ENCODE results near the gene PI4KA. TPM values are rescaled to one million over a fixed set of nuclear protein-coding genes. Genes with fewer than 3 reads are reported as not detected.

The PI4KA gene
- total and polyA plus RNA-seq, 2 of the 13 experiments (the other 11 are each of a cell fraction or from before 2014, with no cell fraction given), result 27.4 to 56.4 TPM

DNA sequence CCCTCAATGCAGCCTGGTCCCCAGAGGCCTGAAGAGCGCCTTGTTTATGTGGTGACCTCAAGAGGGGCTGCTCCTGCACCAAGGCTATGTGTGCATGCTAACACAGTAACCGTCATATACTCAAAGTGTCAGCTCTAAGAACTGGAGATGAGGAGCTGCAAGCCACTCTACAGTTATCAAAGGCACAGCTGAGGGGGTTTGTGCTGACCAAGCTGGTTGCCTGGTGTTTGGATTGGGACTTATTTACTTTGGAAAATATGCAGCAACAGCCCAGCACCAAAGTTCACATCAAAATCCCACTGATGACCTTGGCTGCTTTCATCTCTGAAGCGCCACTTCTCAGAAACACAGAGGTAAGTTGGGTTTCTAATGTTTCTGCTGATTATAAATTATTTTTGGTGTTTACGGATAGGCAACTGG lies 84.8 kb downstream of the PI4KA start, which contains the start of gene SERPIND1 (continued):
- TF ChIP-seq YEATS2 (CRISPR knock-in tag; IDR thresholded peaks at IDR 0.05; ENCODE audit: borderline replicate concordance), result peak; percentile 24; the same call in 1 of the 2 replicates
- peak; percentile 83 for TF ChIP-seq HDAC1 (CRISPR knock-in tag; IDR thresholded peaks at IDR 0.05)
- TF ChIP-seq, protein P1, sequence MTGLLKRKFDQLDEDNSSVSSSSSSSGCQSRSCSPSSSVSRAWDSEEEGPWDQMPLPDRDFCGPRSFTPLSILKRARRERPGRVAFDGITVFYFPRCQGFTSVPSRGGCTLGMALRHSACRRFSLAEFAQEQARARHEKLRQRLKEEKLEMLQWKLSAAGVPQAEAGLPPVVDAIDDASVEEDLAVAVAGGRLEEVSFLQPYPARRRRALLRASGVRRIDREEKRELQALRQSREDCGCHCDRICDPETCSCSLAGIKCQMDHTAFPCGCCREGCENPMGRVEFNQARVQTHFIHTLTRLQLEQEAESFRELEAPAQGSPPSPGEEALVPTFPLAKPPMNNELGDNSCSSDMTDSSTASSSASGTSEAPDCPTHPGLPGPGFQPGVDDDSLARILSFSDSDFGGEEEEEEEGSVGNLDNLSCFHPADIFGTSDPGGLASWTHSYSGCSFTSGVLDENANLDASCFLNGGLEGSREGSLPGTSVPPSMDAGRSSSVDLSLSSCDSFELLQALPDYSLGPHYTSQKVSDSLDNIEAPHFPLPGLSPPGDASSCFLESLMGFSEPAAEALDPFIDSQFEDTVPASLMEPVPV (CRISPR knock-in tag; IDR thresholded peaks at IDR 0.05), result peak; percentile 77; the same call in 1 of the 2 replicates
- no peak; the same call in 1 of the 2 replicates for TF ChIP-seq CBX5 (CRISPR knock-in tag; IDR thresholded peaks at IDR 0.05; ENCODE audit: borderline replicate concordance)
- 0 out of 2 replicates have a peak, but pooled peaks have one; percentile 33 for TF ChIP-seq ZNF232 (CRISPR knock-in tag; IDR thresholded peaks at IDR 0.05; ENCODE audit: borderline replicate concordance)
- no peak for TF ChIP-seq SETDB1 (CRISPR knock-in tag; IDR thresholded peaks at IDR 0.05; ENCODE audit: borderline replicate concordance)
- peak; percentile 93 for TF ChIP-seq ZNF12 (CRISPR knock-in tag; IDR thresholded peaks at IDR 0.05)
- no peak for TF ChIP-seq EZH2 (conservative IDR thresholded peaks at IDR 0.05; ENCODE audit: low read depth, low read length)
- 0 out of 2 replicates have a peak, but pooled peaks have one; percentile 20 for TF ChIP-seq PHF8 (CRISPR knock-in tag; IDR thresholded peaks at IDR 0.05)
- TF ChIP-seq TCF7 (IDR thresholded peaks at IDR 0.05; ENCODE audit: low read depth), result peak; percentile 84
- TF ChIP-seq GLI4 (CRISPR knock-in tag; IDR thresholded peaks at IDR 0.05; ENCODE audit: borderline replicate concordance), result no peak
- TF ChIP-seq HIVEP1 (CRISPR knock-in tag; IDR thresholded peaks at IDR 0.05), result 0 out of 2 replicates have a peak, but pooled peaks have one; percentile 56
- TF ChIP-seq GTF2F1 (IDR thresholded peaks at IDR 0.05; ENCODE audit: low read length), result no peak
- TF ChIP-seq, protein P2, sequence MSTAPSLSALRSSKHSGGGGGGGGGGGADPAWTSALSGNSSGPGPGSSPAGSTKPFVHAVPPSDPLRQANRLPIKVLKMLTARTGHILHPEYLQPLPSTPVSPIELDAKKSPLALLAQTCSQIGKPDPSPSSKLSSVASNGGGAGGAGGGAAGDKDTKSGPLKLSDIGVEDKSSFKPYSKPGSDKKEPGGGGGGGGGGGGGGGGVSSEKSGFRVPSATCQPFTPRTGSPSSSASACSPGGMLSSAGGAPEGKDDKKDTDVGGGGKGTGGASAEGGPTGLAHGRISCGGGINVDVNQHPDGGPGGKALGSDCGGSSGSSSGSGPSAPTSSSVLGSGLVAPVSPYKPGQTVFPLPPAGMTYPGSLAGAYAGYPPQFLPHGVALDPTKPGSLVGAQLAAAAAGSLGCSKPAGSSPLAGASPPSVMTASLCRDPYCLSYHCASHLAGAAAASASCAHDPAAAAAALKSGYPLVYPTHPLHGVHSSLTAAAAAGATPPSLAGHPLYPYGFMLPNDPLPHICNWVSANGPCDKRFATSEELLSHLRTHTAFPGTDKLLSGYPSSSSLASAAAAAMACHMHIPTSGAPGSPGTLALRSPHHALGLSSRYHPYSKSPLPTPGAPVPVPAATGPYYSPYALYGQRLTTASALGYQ (CRISPR knock-in tag; IDR thresholded peaks at IDR 0.05), result peak; percentile 87
- TF ChIP-seq, protein P3, sequence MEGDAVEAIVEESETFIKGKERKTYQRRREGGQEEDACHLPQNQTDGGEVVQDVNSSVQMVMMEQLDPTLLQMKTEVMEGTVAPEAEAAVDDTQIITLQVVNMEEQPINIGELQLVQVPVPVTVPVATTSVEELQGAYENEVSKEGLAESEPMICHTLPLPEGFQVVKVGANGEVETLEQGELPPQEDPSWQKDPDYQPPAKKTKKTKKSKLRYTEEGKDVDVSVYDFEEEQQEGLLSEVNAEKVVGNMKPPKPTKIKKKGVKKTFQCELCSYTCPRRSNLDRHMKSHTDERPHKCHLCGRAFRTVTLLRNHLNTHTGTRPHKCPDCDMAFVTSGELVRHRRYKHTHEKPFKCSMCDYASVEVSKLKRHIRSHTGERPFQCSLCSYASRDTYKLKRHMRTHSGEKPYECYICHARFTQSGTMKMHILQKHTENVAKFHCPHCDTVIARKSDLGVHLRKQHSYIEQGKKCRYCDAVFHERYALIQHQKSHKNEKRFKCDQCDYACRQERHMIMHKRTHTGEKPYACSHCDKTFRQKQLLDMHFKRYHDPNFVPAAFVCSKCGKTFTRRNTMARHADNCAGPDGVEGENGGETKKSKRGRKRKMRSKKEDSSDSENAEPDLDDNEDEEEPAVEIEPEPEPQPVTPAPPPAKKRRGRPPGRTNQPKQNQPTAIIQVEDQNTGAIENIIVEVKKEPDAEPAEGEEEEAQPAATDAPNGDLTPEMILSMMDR (CRISPR knock-in tag; IDR thresholded peaks at IDR 0.05), result no peak; the same call in 1 of the 2 replicates
- TF ChIP-seq ZNF773 (CRISPR knock-in tag; IDR thresholded peaks at IDR 0.05; ENCODE audit: borderline replicate concordance), result no peak
- no peak for TF ChIP-seq RELA (CRISPR knock-in tag; IDR thresholded peaks at IDR 0.05)
- TF ChIP-seq ATF7 (IDR thresholded peaks at IDR 0.05), result no peak
- no peak for TF ChIP-seq ATF7 (CRISPR knock-in tag; IDR thresholded peaks at IDR 0.05)
- TF ChIP-seq SP140L (CRISPR knock-in tag; IDR thresholded peaks at IDR 0.05; ENCODE audit: borderline replicate concordance), result 0 out of 2 replicates have a peak, but pooled peaks have one; percentile 70
- no peak for TF ChIP-seq ZNF615 (CRISPR knock-in tag; IDR thresholded peaks at IDR 0.05; ENCODE audit: borderline replicate concordance)
- no peak for TF ChIP-seq ZNF234 (CRISPR knock-in tag; conservative IDR thresholded peaks at IDR 0.05)
- TF ChIP-seq MLLT10 (CRISPR knock-in tag; IDR thresholded peaks at IDR 0.05), result no peak
- 0 out of 2 replicates have a peak, but pooled peaks have one; percentile 67 for TF ChIP-seq ZC3H13 (CRISPR knock-in tag; IDR thresholded peaks at IDR 0.05)
- no peak for TF ChIP-seq ZNF674 (CRISPR knock-in tag; IDR thresholded peaks at IDR 0.05; ENCODE audit: low read depth)
- TF ChIP-seq FOXK1 (CRISPR knock-in tag; IDR thresholded peaks at IDR 0.05; ENCODE audit: borderline replicate concordance, low read depth), result peak; percentile 87; the same call in 1 of the 2 replicates
- TF ChIP-seq ZFP36L2 (CRISPR knock-in tag; IDR thresholded peaks at IDR 0.05), result no peak
- TF ChIP-seq RAD51 (IDR thresholded peaks at IDR 0.05; ENCODE audit: borderline replicate concordance), result no peak
- TF ChIP-seq MXI1 (IDR thresholded peaks at IDR 0.05; ENCODE audit: borderline replicate concordance, low read depth, low read length), result peak; percentile 69; the same call in 1 of the 3 replicates

Measured in HepG2 (cell line).